H1 (cell line): ENCODE data around the gene ZFAND3. TPM values are rescaled to one million over a fixed set of nuclear protein-coding genes. Genes with fewer than 3 reads are reported as not detected.
"Not testable (repeated sequence)": the region's sequence is repeated elsewhere in the genome, so short reads cannot be mapped to it uniquely, and the experiment has no call there.

Source experiments
- CTCF ChIA-PET: fragments of 300-600 bp; sonication (Branson Sonifier 250); formaldehyde crosslinking; loops from one replicate; lab custom pipeline; 2021; ENCODE audit not compliant: partially characterized antibody; lab: Charles Lee
- POLR2A ChIA-PET: fragments of 300-600 bp; sonication (Branson Sonifier 250); formaldehyde crosslinking; loops from one replicate; lab custom pipeline; 2021; ENCODE audit warnings: inconsistent platforms; ENCODE audit not compliant: partially characterized antibody; lab: Charles Lee
- DNase-seq, 2 experiments: peaks; one replicate each; pipeline versions ENCODE4 v3.0.0 to v3.0.0-alpha.2; 2010 to 2022; ENCODE audit warnings: low spot score in 2 of 2, low read depth in 1 of 2, mixed read lengths in 1 of 2
- FAIRE-seq: peaks from 2 replicates; lab custom pipeline; 2011; peaks lifted over from hg19 to GRCh38; lab: Jason Lieb, UNC
- H2AFZ ChIP-seq: 2 replicates; pipeline ENCODE4 v1.8.1; 2012; ENCODE audit warnings: low read length, inconsistent platforms
- H2AK5ac ChIP-seq: 2 replicates; pipeline ENCODE4 v1.6.1; 2013; ENCODE audit warnings: low read depth, low read length
- H2BK120ac ChIP-seq: replicated peaks from 2 replicates; pipeline ENCODE3; 2013; ENCODE audit warnings: low read depth, low read length, inconsistent platforms
- H2BK12ac ChIP-seq: 2 replicates; pipeline ENCODE4 v1.6.1; 2013; ENCODE audit warnings: low read depth, low read length
- H2BK15ac ChIP-seq: 2 replicates; pipeline ENCODE4 v1.6.1; 2013; ENCODE audit warnings: low read length
- H2BK20ac ChIP-seq: 2 replicates; pipeline ENCODE4 v1.6.1; 2013; ENCODE audit warnings: low read length
- H2BK5ac ChIP-seq: 2 replicates; pipeline ENCODE4 v1.6.1; 2013; ENCODE audit warnings: low read depth, low read length
- H3K14ac ChIP-seq: 2 replicates; pipeline ENCODE4 v1.6.1; 2013; ENCODE audit warnings: inconsistent platforms; ENCODE audit not compliant: insufficient read length
- H3K18ac ChIP-seq: 2 replicates; pipeline ENCODE4 v1.6.1; 2013; ENCODE audit warnings: low read length; ENCODE audit errors: extremely low read depth
- H3K23ac ChIP-seq: 2 replicates; pipeline ENCODE4 v1.6.1; 2013; ENCODE audit warnings: inconsistent platforms; ENCODE audit not compliant: insufficient read length
- H3K23me2 ChIP-seq: 2 replicates; pipeline ENCODE4 v1.6.1; 2013; ENCODE audit warnings: low read depth, low read length
- H3K27ac ChIP-seq: 2 replicates; pipeline ENCODE4 v1.6.1; 2011; ENCODE audit warnings: low read depth, low read length, inconsistent platforms
- H3K27me3 ChIP-seq, 4 experiments: replicated peaks in 1 of 4; 1 replicate in 1 of 4; 2 replicates in 3 of 4; pipeline versions ENCODE4 v1.6.1 to v1.8.1; 2011 to 2013; ENCODE audit warnings: low read length in 3 of 4, mild to moderate bottlenecking in 3 of 4, inconsistent platforms in 2 of 4, mixed read lengths in 2 of 4, moderate library complexity in 1 of 4; ENCODE audit not compliant: control insufficient read depth in 3 of 4, insufficient read depth in 3 of 4; ENCODE audit errors: extremely low read depth in 1 of 4
- H3K36me3 ChIP-seq, 4 experiments: 2 replicates each; pipeline versions ENCODE4 v1.6.1 to v1.8.1; 2011 to 2013; ENCODE audit warnings: mild to moderate bottlenecking in 4 of 4, low read length in 3 of 4, moderate library complexity in 2 of 4, control low read depth in 1 of 4, inconsistent platforms in 1 of 4; ENCODE audit not compliant: insufficient read depth in 4 of 4, control insufficient read depth in 2 of 4
- H3K4ac ChIP-seq: replicated peaks from 2 replicates; pipeline ENCODE3; 2013; ENCODE audit warnings: low read length, low read depth, mixed read lengths, inconsistent platforms; ENCODE audit not compliant: insufficient read length
- H3K4me1 ChIP-seq, 4 experiments: replicated peaks in 1 of 4; 1 replicate in 1 of 4; 2 replicates in 3 of 4; pipeline versions ENCODE4 v1.6.1 to v1.8.1; 2011 to 2013; ENCODE audit warnings: low read length in 3 of 4, inconsistent platforms in 2 of 4, mixed read lengths in 1 of 4; ENCODE audit not compliant: insufficient read depth in 4 of 4, control insufficient read depth in 3 of 4
- H3K4me2 ChIP-seq, 2 experiments: 2 replicates each; pipeline versions ENCODE4 v1.6.1 to v1.8.1; 2011 to 2013; ENCODE audit warnings: low read depth in 2 of 2, low read length in 2 of 2, control low read depth in 1 of 2, inconsistent platforms in 1 of 2, mild to moderate bottlenecking in 1 of 2; ENCODE audit not compliant: insufficient read depth in 1 of 2
- H3K4me3 ChIP-seq, 4 experiments: fragments of 200-600, 300-600 bp in 1 of 4; sonication (generic), shearing (Covaris generic), sonication (Bioruptor Twin) in 1 of 4; 2 replicates each; pipeline versions ENCODE4 v1.5.1 to v1.8.1; 2011 to 2016; ENCODE audit warnings: low read length in 4 of 4, low read depth in 3 of 4, control low read depth in 2 of 4, inconsistent platforms in 2 of 4, mild to moderate bottlenecking in 2 of 4, mixed read lengths in 1 of 4, moderate library complexity in 1 of 4; ENCODE audit not compliant: insufficient read depth in 2 of 4; ENCODE audit errors: extremely low read depth in 1 of 4
- H3K56ac ChIP-seq: replicated peaks from 2 replicates; pipeline ENCODE3; 2013; ENCODE audit warnings: low read depth, mild to moderate bottlenecking, mixed read lengths, low read length, inconsistent platforms; ENCODE audit not compliant: insufficient read length
- H3K79me1 ChIP-seq: 2 replicates; pipeline ENCODE4 v1.6.1; 2013; ENCODE audit warnings: low read depth, low read length, control low read depth
- H3K79me2 ChIP-seq, 2 experiments: 2 replicates each; pipeline versions ENCODE4 v1.6.1 to v1.8.1; 2012 to 2013; ENCODE audit warnings: low read length in 2 of 2, mild to moderate bottlenecking in 2 of 2, inconsistent platforms in 1 of 2; ENCODE audit not compliant: insufficient read depth in 2 of 2, control insufficient read depth in 1 of 2
- H3K9ac ChIP-seq, 4 experiments: replicated peaks in 1 of 4; 1 replicate in 1 of 4; 2 replicates in 3 of 4; pipeline versions ENCODE4 v1.6.1 to v1.8.1; 2011 to 2013; ENCODE audit warnings: low read depth in 3 of 4, low read length in 3 of 4, control low read depth in 2 of 4, mild to moderate bottlenecking in 2 of 4, moderate library complexity in 2 of 4, inconsistent platforms in 1 of 4; ENCODE audit errors: extremely low read depth in 1 of 4
- H3K9me3 ChIP-seq, 2 experiments: 2 replicates each; pipeline versions ENCODE4 v1.6.1 to v1.8.1; 2012 to 2013; ENCODE audit warnings: mild to moderate bottlenecking in 2 of 2, moderate library complexity in 2 of 2, control low read depth in 1 of 2, inconsistent platforms in 1 of 2, low read depth in 1 of 2, low read length in 1 of 2, mixed read lengths in 1 of 2; ENCODE audit not compliant: insufficient read depth in 2 of 2
- H4K20me1 ChIP-seq, 2 experiments: replicated peaks in 1 of 2; 2 replicates each; pipeline versions ENCODE3 to v1.8.1; 2011 to 2013; ENCODE audit warnings: inconsistent platforms in 2 of 2, low read length in 2 of 2, mild to moderate bottlenecking in 1 of 2; ENCODE audit not compliant: insufficient read depth in 2 of 2, control insufficient read depth in 1 of 2
- H4K5ac ChIP-seq: 2 replicates; pipeline ENCODE4 v1.6.1; 2013; ENCODE audit warnings: low read length, low read depth, mixed read lengths, inconsistent platforms; ENCODE audit not compliant: insufficient read length
- H4K8ac ChIP-seq: 2 replicates; pipeline ENCODE4 v1.8.0; 2013; ENCODE audit warnings: mild to moderate bottlenecking, moderate library complexity, low read length, inconsistent platforms; ENCODE audit not compliant: insufficient read depth; ENCODE audit errors: extremely low read depth
- H4K91ac ChIP-seq: replicated peaks from 2 replicates; pipeline ENCODE3; 2013; ENCODE audit warnings: low read length, mixed read lengths, inconsistent platforms; ENCODE audit not compliant: insufficient read length
- ATF3 ChIP-seq: IDR thresholded peaks from 2 replicates; pipeline ENCODE4 v1.6.1; 2011; ENCODE audit warnings: low read depth, mild to moderate bottlenecking, low read length; ENCODE audit not compliant: insufficient read depth
- CHD1 ChIP-seq: IDR thresholded peaks from 2 replicates; pipeline ENCODE4 v1.6.1; 2012; ENCODE audit warnings: low read depth, low read length, improper control_type of control experiment
- CHD2 ChIP-seq: IDR thresholded peaks from 2 replicates; pipeline ENCODE4 v1.6.1; 2012; ENCODE audit warnings: low read length, improper control_type of control experiment
- MAFK ChIP-seq: IDR thresholded peaks from 2 replicates; pipeline ENCODE4 v1.6.1; 2012; ENCODE audit warnings: low read depth, mild to moderate bottlenecking, improper control_type of control experiment, low read length
- USF2 ChIP-seq: IDR thresholded peaks from 2 replicates; pipeline ENCODE4 v1.6.1; 2011; ENCODE audit warnings: low read length, improper control_type of control experiment
- WGBS, 2 experiments: shearing (Covaris generic) in 1 of 2; methylation state at CpG; one replicate each; pipeline versions ENCODE4 v1.1.6 to v1.1.7; 2013 to 2015; ENCODE audit warnings: low lambda C conversion rate in 2 of 2, mixed read lengths in 2 of 2, inconsistent platforms in 1 of 2, low coverage in 1 of 2, missing lambda C conversion rate in 1 of 2; ENCODE audit not compliant: insufficient replicate concordance in 2 of 2, insufficient coverage in 1 of 2, insufficient read length in 1 of 2; ENCODE audit errors: extremely low coverage in 1 of 2, missing lambda C conversion rate in 1 of 2; 5-methylcytosine and 5-hydroxymethylcytosine counted together
- polyA plus RNA-seq, 7 experiments: library from polyadenylated mRNA; depleted of rRNA in 3 of 7; stranded (reverse) in 5 of 7; unstranded in 2 of 7; fragments of >200 nt in 5 of 7; fragments of 200-250 nt in 2 of 7; gene quantifications; 1 replicate in 5 of 7; 2 replicates in 1 of 7; 4 replicates in 1 of 7; pipeline versions ENCODE4 v1.2.1 to v1.2.3, GENCODE V29; 2011 to 2013; ENCODE audit warnings: missing spikeins in 2 of 7, mixed read lengths in 2 of 7
- total RNA-seq: library from RNA; stranded (reverse); fragmentation: NEBNext Ultra II Directional; extraction: Animal tissue kit (Norgen Biotek cat#: 25700); gene quantifications from 2 replicates; pipeline ENCODE4 v1.2.1, GENCODE V29; 2021

The ZFAND3 gene
- total and polyA plus RNA-seq, 2 of the 8 experiments (the other 6 are each of a cell fraction or from before 2014, with no cell fraction given) = 13.0 to 51.3 TPM

GRCh38 chr6:37878150-37878710 is 58.7 kb downstream of the ZFAND3 start (continued):
- TF ChIP-seq ATF3 = no peak
- no peak for TF ChIP-seq CHD2
- TF ChIP-seq USF2 = no peak
- no peak for TF ChIP-seq CHD1
- TF ChIP-seq MAFK = no peak

- H4K20me1 ChIP-seq = peaks cover 4 to 18% of the 10 kb centered on the region in 2 experiments
Observed at GRCh38 chr6:37880602-37881001, 61.1 kb downstream of the ZFAND3 start.

More at GRCh38 chr6:37880602-37881001, 61.1 kb downstream of the ZFAND3 start:
- not testable (repeated sequence) for H3K23ac ChIP-seq, FAIRE-seq, H3K9me3 ChIP-seq, H3K23me2 ChIP-seq, DNase-seq, H3K36me3 ChIP-seq, H2BK12ac ChIP-seq, H2BK20ac ChIP-seq, H3K27me3 ChIP-seq, H3K4me1 ChIP-seq, H3K14ac ChIP-seq, H3K56ac ChIP-seq, H4K5ac ChIP-seq, H3K9ac ChIP-seq, H3K4me2 ChIP-seq, H3K79me1 ChIP-seq, H2BK15ac ChIP-seq, H3K27ac ChIP-seq, H4K91ac ChIP-seq, H2BK5ac ChIP-seq, H3K4ac ChIP-seq, H2BK120ac ChIP-seq, H2AK5ac ChIP-seq, H2AFZ ChIP-seq, H3K18ac ChIP-seq, H4K8ac ChIP-seq, H3K4me3 ChIP-seq
- H3K79me2 ChIP-seq = peaks cover 0 to 62% of the 10 kb centered on the region in 2 experiments; a peak in 3 of 4 replicates
- POLR2A ChIA-PET = interaction anchor here (0.6 to 0.8 kb wide), 2 partner anchors 18 to 131 kb away, joined by 3 to 4 read pairs; no protein-coding TSS in a partner anchor
- CTCF ChIA-PET = interaction anchor here (1.2 to 1.6 kb wide), 2 partner anchors 19 to 22 kb away, joined by 3 to 4 read pairs; no protein-coding TSS in a partner anchor
- 91% methylated on average over 3 of the region's 5 CpGs; no CpG with 5 or more reads in 1 of the 2 experiments for WGBS, 2 experiments
